NCI-H226 (cell line): ENCODE results near the gene PLET1.

Experiments
- DNase-seq: peaks from one replicate; pipeline ENCODE4 v3.0.0-alpha.2; 2015

Gene PLET1

GRCh38 chr11:112237451-112237850 is 23.2 kb downstream of the PLET1 start:
- no peak for DNase-seq

GRCh38 chr11:112235750-112236390 is 24.8 kb downstream of the PLET1 start:
- no peak for DNase-seq

GRCh38 chr11:112231952-112232351 is 28.7 kb downstream of the PLET1 start:
- DNase-seq, result no peak

- no peak for DNase-seq
Observed at GRCh38 chr11:112229746-112230433, 30.8 kb downstream of the PLET1 start.

- DNase-seq, result no peak
Observed at GRCh38 chr11:112229159-112229558, 31.5 kb downstream of the PLET1 start.

GRCh38 chr11:112228706-112229105 is 32.0 kb downstream of the PLET1 start:
- no peak for DNase-seq

GRCh38 chr11:112227471-112227870 is 33.2 kb downstream of the PLET1 start:
- no peak for DNase-seq

- DNase-seq, result no peak
Observed at GRCh38 chr11:112226831-112227401, 33.7 kb downstream of the PLET1 start.

GRCh38 chr11:112226062-112226830 is 34.4 kb downstream of the PLET1 start, which contains the start of gene PTS:
Gene PTS, plus strand, starts transcription at chr11:112226428. Its CDS starts 16 bp downstream, at chr11:112226444.
- DNase-seq, result peak; percentile 91

GRCh38 chr11:112225753-112226061 is 35.0 kb downstream of the PLET1 start:
- peak; percentile 73 for DNase-seq

- DNase-seq, result no peak
Observed at GRCh38 chr11:112223754-112224532, 36.7 kb downstream of the PLET1 start.

- no peak for DNase-seq
Observed at GRCh38 chr11:112223121-112223520, 37.5 kb downstream of the PLET1 start.

- DNase-seq, result no peak
Observed at GRCh38 chr11:112222303-112222702, 38.4 kb downstream of the PLET1 start.

- no peak for DNase-seq
Observed at GRCh38 chr11:112221274-112221835, 39.3 kb downstream of the PLET1 start.

- DNase-seq, result peak; percentile 26
Observed at GRCh38 chr11:112219476-112220232, 41.0 kb downstream of the PLET1 start.

- DNase-seq, result no peak
Observed at GRCh38 chr11:112216561-112217105, 44.0 kb downstream of the PLET1 start.

- no peak for DNase-seq
Observed at GRCh38 chr11:112215621-112216020, 45.0 kb downstream of the PLET1 start.

- DNase-seq, result peak; percentile 89
Observed at GRCh38 chr11:112213753-112214152, 46.9 kb downstream of the PLET1 start.

GRCh38 chr11:112212710-112213109 is 48.0 kb downstream of the PLET1 start:
- DNase-seq, result no peak

- DNase-seq, result no peak
Observed at GRCh38 chr11:112212290-112212689, 48.4 kb downstream of the PLET1 start.

- no peak for DNase-seq
Observed at GRCh38 chr11:112211536-112211935, 49.1 kb downstream of the PLET1 start.
